ENCODE measurements around the gene ONECUT3.
A peak's percentile ranks its signal among the peaks of the same experiment; 100 is the strongest.

Gene ONECUT3

GRCh38 chr19:1770866-1771576, 17.7 kb downstream of the ONECUT3 start (continued):
- TF ChIP-seq ZNF394 (tag by site-specific recombination; IDR thresholded peaks at IDR 0.05; ENCODE audit: borderline replicate concordance) (no peak), ZNF670 (tag by site-specific recombination; IDR thresholded peaks at IDR 0.05; ENCODE audit: low read depth) (no peak), ZBTB1 (tag by site-specific recombination; IDR thresholded peaks at IDR 0.05) (no peak), WT1 (tag by site-specific recombination; IDR thresholded peaks at IDR 0.05) (no peak), ZNF48 (tag by site-specific recombination; IDR thresholded peaks at IDR 0.05) (no peak), ZNF626 (tag by site-specific recombination; IDR thresholded peaks at IDR 0.05) (no peak), SP3 (tag by site-specific recombination; IDR thresholded peaks at IDR 0.05) (no peak), ZNF175 (tag by site-specific recombination; IDR thresholded peaks at IDR 0.05) (no peak), BCL6B (tag by site-specific recombination; IDR thresholded peaks at IDR 0.05) (no peak), MYNN (tag by site-specific recombination; IDR thresholded peaks at IDR 0.05; ENCODE audit: borderline replicate concordance) (no peak), ZNF202 (tag by site-specific recombination; IDR thresholded peaks at IDR 0.05; ENCODE audit: borderline replicate concordance) (no peak), GLIS2 (tag by site-specific recombination; IDR thresholded peaks at IDR 0.05) (no peak)

- Histone ChIP-seq H3K27ac (ENCODE audit: extremely low read depth, low read depth, low read length) (no peak overlapping the region), H3K9me3 (ENCODE audit: control insufficient read depth, insufficient read depth, low read depth, low read length) (no peaks in the 10 kb centered on the region), H3K4me1 (ENCODE audit: control insufficient read depth, insufficient read depth, low read length) (no peaks in the 10 kb centered on the region; the same call in 1 of the 2 replicates), H3K4me3 (ENCODE audit: low read depth, low read length) (no peak overlapping the region), H3K36me3 (ENCODE audit: control insufficient read depth in 2 of 2, insufficient read depth in 1 of 2, low read length in 2 of 2) (no peaks in the 10 kb centered on the region)
- ChIA-PET CTCF (interaction anchor here (0.6 to 4.9 kb wide), 14 partner anchors 9 to 227 kb away, joined by 3 to 35 read pairs (median 3); no protein-coding TSS in a partner anchor), POLR2A (interaction anchor here (0.6 to 1.4 kb wide), 2 partner anchors 14 to 27 kb away, joined by 4 to 5 read pairs; no protein-coding TSS in a partner anchor)
- TF ChIP-seq ZNF600 (tag by site-specific recombination; IDR thresholded peaks at IDR 0.05) (0 out of 2 replicates have a peak, but pooled peaks have one; percentile 23), HOXC10 (CRISPR knock-in tag; IDR thresholded peaks at IDR 0.05) (no peak), ZNF416 (tag by site-specific recombination; IDR thresholded peaks at IDR 0.05) (no peak), PRDM1 (tag by site-specific recombination; IDR thresholded peaks at IDR 0.05) (peak; percentile 78), KLF17 (tag by site-specific recombination; IDR thresholded peaks at IDR 0.05) (peak; percentile 77; the same call in 1 of the 2 replicates), SP7 (tag by site-specific recombination; IDR thresholded peaks at IDR 0.05) (peak; percentile 65; the same call in 1 of the 2 replicates), ZNF398 (tag by site-specific recombination; IDR thresholded peaks at IDR 0.05) (peak; percentile 75), WT1 (tag by site-specific recombination; IDR thresholded peaks at IDR 0.05) (peak; percentile 52), ZNF76 (tag by site-specific recombination; IDR thresholded peaks at IDR 0.05; ENCODE audit: borderline replicate concordance, low read depth) (no peak), ZNF518A (tag by site-specific recombination; conservative IDR thresholded peaks at IDR 0.05; ENCODE audit: low read depth) (no peak), SCRT2 (tag by site-specific recombination; IDR thresholded peaks at IDR 0.05) (peak; percentile 94), INSM2 (tag by site-specific recombination; IDR thresholded peaks at IDR 0.05) (0 out of 2 replicates have a peak, but pooled peaks have one; percentile 22), ELK4 (IDR thresholded peaks at IDR 0.05; ENCODE audit: borderline replicate concordance, low read depth, low read length) (no peak)
These were observed 19.9 kb downstream of the ONECUT3 start for GRCh38 chr19:1773184-1773583.

All from HEK293 (cell line).